GM12878 (cell line): Measurements from ENCODE around the gene OTC. TPM values are rescaled to one million over a fixed set of nuclear protein-coding genes. Genes with fewer than 3 reads are reported as not detected.

Source experiments
- ATAC-seq: fragments of 200-7000 bp; cut with Tn5 transposase; 3 replicates; pipeline ENCODE4 v1.9.1; 2020; ENCODE audit warnings: mild to moderate bottlenecking, moderate library complexity
- BruUV-seq: library from RNA; stranded (reverse); fragments of 400-500 nt; replicated peaks from 2 replicates; lab custom pipeline; 2021; lab: Mats Ljungman, UMichigan
- CTCF ChIA-PET: fragments of 300-600 bp; sonication (Branson Sonifier 250); formaldehyde crosslinking; extraction: SDS; loops from one replicate; lab custom pipeline; 2021; ENCODE audit warnings: inconsistent platforms; lab: Yijun Ruan, JAX
- POLR2A ChIA-PET: fragments of 350-600 bp; formaldehyde crosslinking; extraction: SDS; loops from one replicate; lab custom pipeline; 2021; ENCODE audit warnings: inconsistent platforms; lab: Charles Lee
- RAD21 ChIA-PET: fragments of 300-600 bp; sonication (Branson Sonifier 250); formaldehyde crosslinking; loops from one replicate; lab custom pipeline; 2023; ENCODE audit warnings: antibody characterized with exemption; ENCODE audit not compliant: unreplicated experiment; lab: Charles Lee
- SMC1A ChIA-PET: fragments of 300-600 bp; sonication (Branson Sonifier 250); formaldehyde crosslinking; loops from one replicate; lab custom pipeline; 2023; ENCODE audit not compliant: unreplicated experiment, uncharacterized antibody; lab: Charles Lee
- DNase-seq: peaks from one replicate; pipeline ENCODE4 v3.0.0-alpha.2; 2011; ENCODE audit warnings: low read depth, low spot score
- FAIRE-seq: peaks from 3 replicates; lab custom pipeline; 2011; peaks lifted over from hg19 to GRCh38; lab: Jason Lieb, UNC
- H2AFZ ChIP-seq: 2 replicates; pipeline ENCODE4 v1.6.0; 2011; ENCODE audit warnings: low read depth, low read length, control low read depth; ENCODE audit not compliant: control insufficient read depth
- H3K27ac ChIP-seq: 2 replicates; pipeline ENCODE4 v1.5.1; 2011; ENCODE audit warnings: control low read depth; ENCODE audit not compliant: control insufficient read depth, insufficient read depth
- H3K27me3 ChIP-seq, 2 experiments: replicated peaks in 1 of 2; 2 replicates each; pipeline versions ENCODE4 v1.6.0 to v1.6.1; 2011; ENCODE audit warnings: low read length in 1 of 2; ENCODE audit not compliant: control insufficient read depth in 2 of 2, insufficient read depth in 2 of 2
- H3K36me3 ChIP-seq, 2 experiments: 2 replicates each; pipeline ENCODE4 v1.5.1; 2011; ENCODE audit warnings: low read length in 1 of 2; ENCODE audit not compliant: control insufficient read depth in 2 of 2, insufficient read depth in 2 of 2
- H3K4me1 ChIP-seq: 2 replicates; pipeline ENCODE4 v1.6.1; 2011; ENCODE audit warnings: mild to moderate bottlenecking, low read length, moderate library complexity, mixed read lengths; ENCODE audit not compliant: control insufficient read depth, insufficient read depth
- H3K4me2 ChIP-seq: 2 replicates; pipeline ENCODE4 v1.6.0; 2011; ENCODE audit warnings: control low read depth; ENCODE audit not compliant: control insufficient read depth, insufficient read depth
- H3K4me3 ChIP-seq: fragments of 200-600 bp; sonication (generic); 2 replicates; pipeline ENCODE4 v1.5.1; 2016
- H3K79me2 ChIP-seq: 2 replicates; pipeline ENCODE4 v1.6.0; 2011; ENCODE audit warnings: low read length; ENCODE audit not compliant: control insufficient read depth, insufficient read depth
- H3K9ac ChIP-seq: 2 replicates; pipeline ENCODE4 v1.8.0; 2011; ENCODE audit warnings: low read length, control low read depth, mixed read lengths; ENCODE audit not compliant: control insufficient read depth, insufficient read depth
- H3K9me3 ChIP-seq: replicated peaks from 3 replicates; pipeline ENCODE4 v1.5.1; 2011; ENCODE audit warnings: mild to moderate bottlenecking, low read length; ENCODE audit not compliant: control insufficient read depth, insufficient read depth
- H4K20me1 ChIP-seq: 2 replicates; pipeline ENCODE4 v1.6.0; 2011; ENCODE audit not compliant: control insufficient read depth, insufficient read depth
- BACH1 ChIP-seq: fragments of 450-650 bp; IDR thresholded peaks from 2 replicates; pipeline ENCODE4 v1.6.1; 2017; ENCODE audit warnings: mild to moderate bottlenecking, borderline replicate concordance
- CEBPZ ChIP-seq: fragments of 150-350 bp; IDR thresholded peaks from 2 replicates; pipeline ENCODE4 v1.6.1; 2016; ENCODE audit warnings: low read depth, low read length
- E2F8 ChIP-seq: fragments of 450-650 bp; IDR thresholded peaks from 2 replicates; pipeline ENCODE4 v1.6.1; 2018; ENCODE audit warnings: mild to moderate bottlenecking, low read depth, moderate library complexity; ENCODE audit not compliant: partially characterized antibody
- EGR1 ChIP-seq, 2 experiments: IDR thresholded peaks; 1 replicate in 1 of 2; 2 replicates in 1 of 2; pipeline ENCODE4 v1.6.1; 2011 to 2012; ENCODE audit warnings: low read depth in 2 of 2, low read length in 2 of 2, borderline replicate concordance in 1 of 2, mild to moderate bottlenecking in 1 of 2, moderate library complexity in 1 of 2
- ESRRA ChIP-seq: IDR thresholded peaks from 2 replicates; pipeline ENCODE4 v1.6.1; 2012; ENCODE audit warnings: mild to moderate bottlenecking, low read length, improper control_type of control experiment
- IRF4 ChIP-seq: IDR thresholded peaks from 2 replicates; pipeline ENCODE4 v1.6.1; 2011; ENCODE audit warnings: low read depth, low read length
- MXI1 ChIP-seq: fragments of 150-350 bp; IDR thresholded peaks from 2 replicates; pipeline ENCODE4 v1.6.1; 2011; ENCODE audit warnings: low read depth, mild to moderate bottlenecking, inconsistent platforms, low read length, improper control_type of control experiment
- NBN ChIP-seq: fragments of 450-650 bp; IDR thresholded peaks from 2 replicates; pipeline ENCODE4 v1.6.1; 2016
- NFIC ChIP-seq: IDR thresholded peaks from 2 replicates; pipeline ENCODE4 v1.6.1; 2012; ENCODE audit warnings: low read depth, mild to moderate bottlenecking, inconsistent platforms, low read length, moderate library complexity
- POLR2AphosphoS5 ChIP-seq: IDR thresholded peaks from 2 replicates; pipeline ENCODE4 v1.6.1; 2011; ENCODE audit warnings: mild to moderate bottlenecking, low read length, inconsistent platforms
- RB1 ChIP-seq: fragments of 450-650 bp; formaldehyde crosslinking; IDR thresholded peaks from 2 replicates; pipeline ENCODE4 v1.6.1; 2017; ENCODE audit warnings: mild to moderate bottlenecking, borderline replicate concordance
- RELA ChIP-seq: fragments of 450-650 bp; IDR thresholded peaks from 2 replicates; pipeline ENCODE4 v1.8.0; 2014; ENCODE audit warnings: borderline replicate concordance; ENCODE audit not compliant: partially characterized antibody
- SMAD5 ChIP-seq: IDR thresholded peaks from 2 replicates; pipeline ENCODE4 v1.6.1; 2016; ENCODE audit warnings: antibody characterized with exemption, low read depth
- SMC3 ChIP-seq: IDR thresholded peaks from 2 replicates; pipeline ENCODE4 v1.6.1; 2011; ENCODE audit warnings: low read length, improper control_type of control experiment, borderline replicate concordance
- USF1 ChIP-seq: IDR thresholded peaks from 2 replicates; pipeline ENCODE4 v1.6.1; 2011; ENCODE audit warnings: borderline replicate concordance, low read depth, mild to moderate bottlenecking, moderate library complexity, mixed read lengths, low read length; ENCODE audit not compliant: insufficient read depth; ENCODE audit errors: extremely low read length
- ZZZ3 ChIP-seq: IDR thresholded peaks from 2 replicates; pipeline ENCODE4 v1.6.1; 2011; ENCODE audit warnings: low read depth; ENCODE audit not compliant: control insufficient read depth, insufficient read length
- WGBS: methylation state at CpG from one replicate; pipeline ENCODE4 v1.1.6; 2016; ENCODE audit warnings: low lambda C conversion rate; ENCODE audit not compliant: insufficient replicate concordance, insufficient coverage; ENCODE audit errors: missing lambda C conversion rate; 5-methylcytosine and 5-hydroxymethylcytosine counted together
- in situ Hi-C: fragments of 300-500 bp; cut with MboI; formaldehyde crosslinking; loops from 9 replicates; pipeline ENCODE4 v1.14.3; 2018; ENCODE audit warnings: mixed read lengths
- intact Hi-C: fragments of 100-400 bp; cut with micrococcal nuclease; formaldehyde crosslinking; loops from one replicate; pipeline ENCODE4 v1.14.2; 2022; ENCODE audit not compliant: unreplicated experiment
- polyA plus RNA-seq, 11 experiments: library from polyadenylated mRNA; depleted of rRNA in 4 of 11; unstranded in 6 of 11; stranded (reverse) in 5 of 11; fragments of >200 nt; fragmentation: Nextera tagmentation in 4 of 11; fragmentation: Illumina TruSeq in 1 of 11; extraction: Ambion mirVana in 4 of 11; extraction: Trizol in 1 of 11; gene quantifications; 1 replicate in 1 of 11; 2 replicates in 10 of 11; pipeline versions ENCODE4 v1.2.1 to v1.2.3, GENCODE V29; 2011 to 2016; ENCODE audit warnings: inconsistent platforms in 2 of 11, missing spikeins in 2 of 11, low read depth in 1 of 11
- total RNA-seq, 4 experiments: library from RNA; depleted of rRNA in 3 of 4; stranded (reverse); fragments of >200 nt in 3 of 4; fragmentation: Illumina TruSeq in 1 of 4; extraction: Trizol in 1 of 4; gene quantifications; 2 replicates each; pipeline versions ENCODE4 v1.2.1 to v1.2.3, GENCODE V29; 2013 to 2021

OTC gene
- total and polyA plus RNA-seq, 10 of the 15 experiments (the other 5 are each of a cell fraction or from before 2014, with no cell fraction given), result not detected

GRCh38 chrX:38376747-38377146, 24.3 kb downstream of the OTC start (continued):
- TF ChIP-seq CEBPZ (no peak), E2F8 (no peak), RB1 (no peak), IRF4 (no peak)

GRCh38 chrX:38379088-38379487, 26.7 kb downstream of the OTC start:
- Histone ChIP-seq H3K4me1 (no peaks in the 10 kb centered on the region), H3K4me2 (no peak overlapping the region)

More at GRCh38 chrX:38379088-38379487, 26.7 kb downstream of the OTC start:
- TF ChIP-seq SMC3, result no peak
- no peak for TF ChIP-seq SMAD5
- TF ChIP-seq POLR2AphosphoS5, result no peak
- no peak for TF ChIP-seq EGR1 (IDR thresholded peaks at IDR 0.05; ENCODE audit: borderline replicate concordance in 1 of 2, low read depth in 2 of 2, low read length in 2 of 2)
- TF ChIP-seq ESRRA, result no peak
- TF ChIP-seq RELA, result no peak
- TF ChIP-seq NFIC, result no peak
- no peak for TF ChIP-seq ZZZ3
- no peak for TF ChIP-seq MXI1
- no peak for TF ChIP-seq BACH1
- TF ChIP-seq NBN, result no peak
- TF ChIP-seq USF1, result no peak
- TF ChIP-seq, all 136 proteins: peak for 0
- WGBS, result 95% methylated on average over 1 of the region's 1 CpG
- Histone ChIP-seq H3K79me2 (no peaks in the 10 kb centered on the region), H3K4me3 (no peak overlapping the region), H3K27ac (no peak overlapping the region), H3K9me3 (no peaks in the 10 kb centered on the region), H2AFZ (no peak overlapping the region), H3K9ac (no peak overlapping the region), H3K36me3 (no peaks in the 10 kb centered on the region), H4K20me1 (no peaks in the 10 kb centered on the region), H3K27me3 (peaks cover 0 to 3% of the 10 kb centered on the region in 2 experiments; a peak in 1 of 4 replicates)
- BruUV-seq, result no TSS peak
- in situ Hi-C loops (no loop called here), intact Hi-C loops (no loop called here)
- ChIA-PET RAD21 (no interaction called here), SMC1A (no interaction called here), CTCF (interaction anchor here (0.5 kb wide), 1 partner anchor 281 kb away, joined by 3 read pairs; no protein-coding TSS in a partner anchor), POLR2A (no interaction called here)
- DNase-seq (no peak), ATAC-seq (no peak), FAIRE-seq (no peak)
